NCI-H146 (cell line): Measurements from ENCODE around the gene MTF1.
A peak's percentile ranks its signal among the peaks of the same experiment; 100 is the strongest.
"Not testable (repeated sequence)": the region's sequence is repeated elsewhere in the genome, so short reads cannot be mapped to it uniquely, and the experiment has no call there.

Experiments
- DNase-seq: peaks from one replicate; lab custom pipeline; 2025; lab: John Stamatoyannopoulos, UW

MTF1 gene

GRCh38 chr1:37793773-37794371, 65.5 kb downstream of the MTF1 start, which contains the start of gene MANEAL:
Gene MANEAL (plus strand): TSS chr1:37793847. CDS start chr1:37794183, 336 bp downstream.
- peak; percentile 82 for DNase-seq

GRCh38 chr1:37792943-37793686, 66.3 kb downstream of the MTF1 start:
- no peak for DNase-seq

GRCh38 chr1:37782491-37782890, 76.9 kb downstream of the MTF1 start:
- no peak for DNase-seq

- DNase-seq: no peak
Observed at GRCh38 chr1:37778654-37779053, 80.7 kb downstream of the MTF1 start.

- no peak for DNase-seq
Observed at GRCh38 chr1:37776946-37777516, 82.4 kb downstream of the MTF1 start.

- DNase-seq: not testable (repeated sequence)
Observed at GRCh38 chr1:37771440-37771839, 88.0 kb downstream of the MTF1 start.

GRCh38 chr1:37767488-37767887, 91.9 kb downstream of the MTF1 start:
- DNase-seq: no peak

- DNase-seq: peak; percentile 17
Observed at GRCh38 chr1:37765916-37766664, 93.3 kb downstream of the MTF1 start.

- peak; percentile 69 for DNase-seq
Observed at GRCh38 chr1:37764888-37765441, 94.4 kb downstream of the MTF1 start, which contains the start of gene EPHA10. Gene EPHA10 (minus strand): TSS chr1:37765120. CDS start chr1:37765066, 54 bp downstream.

GRCh38 chr1:37764414-37764825, 95.0 kb downstream of the MTF1 start:
- DNase-seq: peak; percentile 7

- no peak for DNase-seq
Observed at GRCh38 chr1:37763791-37764413, 95.5 kb downstream of the MTF1 start.

- no peak for DNase-seq
Observed at GRCh38 chr1:37762516-37762915, 96.9 kb downstream of the MTF1 start.

- DNase-seq: no peak
Observed at GRCh38 chr1:37761416-37762095, 97.8 kb downstream of the MTF1 start.
